HepG2 (cell line): ENCODE measurements around the gene USB1. TPM values are rescaled to one million over a fixed set of nuclear protein-coding genes. Genes with fewer than 3 reads are reported as not detected.

Experiments used
- EEA1 ChIP-seq: sonication (generic); formaldehyde crosslinking; IDR thresholded peaks from 2 replicates; pipeline ENCODE4 v1.5.1; 2020; ENCODE audit warnings: mild to moderate bottlenecking, missing genetic modification reagents, borderline replicate concordance
- GATAD1 ChIP-seq: IDR thresholded peaks from 2 replicates; pipeline ENCODE4 v1.6.1; 2016; ENCODE audit warnings: missing genetic modification reagents, missing compliant biosample characterization
- GMEB2 ChIP-seq: IDR thresholded peaks from 2 replicates; pipeline ENCODE4 v1.6.1; 2016; ENCODE audit warnings: missing biosample characterization, missing genetic modification reagents, low read depth
- HDAC1 ChIP-seq: sonication (generic); formaldehyde crosslinking; IDR thresholded peaks from 2 replicates; pipeline ENCODE4 v1.5.1; 2020; ENCODE audit warnings: mild to moderate bottlenecking, missing genetic modification reagents
- HES4 ChIP-seq: sonication (generic); formaldehyde crosslinking; IDR thresholded peaks from 2 replicates; pipeline ENCODE4 v1.9.0; 2021; ENCODE audit warnings: mild to moderate bottlenecking, missing genetic modification reagents, borderline replicate concordance
- HNF4G ChIP-seq, 2 experiments: sonication (generic) in 1 of 2; formaldehyde crosslinking in 1 of 2; IDR thresholded peaks; 2 replicates each; pipeline versions ENCODE4 v1.4.0 to v1.6.1; 2011 to 2020; ENCODE audit warnings: borderline replicate concordance in 2 of 2, low read depth in 2 of 2, mild to moderate bottlenecking in 2 of 2, low read length in 1 of 2, missing genetic modification reagents in 1 of 2, moderate library complexity in 1 of 2
- KLF9 ChIP-seq: IDR thresholded peaks from 2 replicates; pipeline ENCODE4 v1.6.1; 2016; ENCODE audit warnings: low read depth
- NONO ChIP-seq, 2 experiments: fragments of 450-650 bp in 1 of 2; sonication (generic) in 1 of 2; formaldehyde crosslinking in 1 of 2; IDR thresholded peaks in 1 of 2; conservative IDR thresholded peaks in 1 of 2; 2 replicates each; pipeline versions ENCODE4 v1.6.1 to v1.8.0; 2017 to 2022; ENCODE audit warnings: mild to moderate bottlenecking in 1 of 2, missing genetic modification reagents in 1 of 2, moderate library complexity in 1 of 2
- POLR2G ChIP-seq: fragments of 200-400 bp; formaldehyde crosslinking; IDR thresholded peaks from 2 replicates; pipeline ENCODE4 v1.6.1; 2018; ENCODE audit warnings: mild to moderate bottlenecking, low read depth, low read length, moderate library complexity
- RAD21 ChIP-seq: fragments of 450-650 bp; formaldehyde crosslinking; IDR thresholded peaks from 2 replicates; pipeline ENCODE4 v1.5.0; 2020; ENCODE audit warnings: mild to moderate bottlenecking
- RCOR2 ChIP-seq: IDR thresholded peaks from 2 replicates; pipeline ENCODE4 v1.6.1; 2016; ENCODE audit warnings: missing biosample characterization, missing genetic modification reagents
- ZNF333 ChIP-seq: sonication (generic); formaldehyde crosslinking; IDR thresholded peaks from 2 replicates; pipeline ENCODE4 v1.4.0; 2020; ENCODE audit warnings: mild to moderate bottlenecking, missing genetic modification reagents, borderline replicate concordance
- ZNF446 ChIP-seq: sonication (generic); formaldehyde crosslinking; IDR thresholded peaks from 2 replicates; pipeline ENCODE4 v1.5.0; 2020; ENCODE audit warnings: mild to moderate bottlenecking, missing genetic modification reagents
- ZNF709 ChIP-seq: sonication (generic); formaldehyde crosslinking; IDR thresholded peaks from 2 replicates; pipeline ENCODE4 v1.5.0; 2020; ENCODE audit warnings: mild to moderate bottlenecking, missing genetic modification reagents
- polyA plus RNA-seq, 8 experiments: library from polyadenylated mRNA; depleted of rRNA in 3 of 8; stranded (reverse) in 7 of 8; unstranded in 1 of 8; fragments of >200 nt; fragmentation: Illumina TruSeq in 4 of 8; extraction: Trizol in 4 of 8; gene quantifications; 2 replicates each; pipeline versions ENCODE4 v1.2.1 to v1.2.3, GENCODE V29; 2011 to 2016; ENCODE audit warnings: low read depth in 4 of 8, missing spikeins in 1 of 8, mixed read lengths in 1 of 8; ENCODE audit not compliant: insufficient read depth in 1 of 8
- total RNA-seq, 5 experiments: library from RNA; depleted of rRNA; stranded (reverse); fragments of >200 nt; fragmentation: Illumina TruSeq; extraction: Trizol; gene quantifications; 2 replicates each; pipeline ENCODE4 v1.2.3, GENCODE V29; 2016; ENCODE audit warnings: low read depth in 1 of 5
- TF ChIP-seq, protein P1 (sequence below): sonication (generic); formaldehyde crosslinking; IDR thresholded peaks from 2 replicates; pipeline ENCODE4 v1.4.0; 2020; ENCODE audit warnings: low read depth, mild to moderate bottlenecking, missing genetic modification reagents
- TF ChIP-seq, protein P2 (sequence below): fragments of 450-650 bp; IDR thresholded peaks from 2 replicates; pipeline ENCODE4 v1.6.1; 2017
- TF ChIP-seq, protein P3 (sequence below): sonication (generic); formaldehyde crosslinking; IDR thresholded peaks from 2 replicates; pipeline ENCODE4 v1.9.0; 2021; ENCODE audit warnings: missing genetic modification reagents, borderline replicate concordance
- TF ChIP-seq, protein P4 (sequence below): sonication (generic); formaldehyde crosslinking; IDR thresholded peaks from 2 replicates; pipeline ENCODE4 v1.4.0; 2020; ENCODE audit warnings: missing genetic modification reagents, borderline replicate concordance

Gene USB1
- total and polyA plus RNA-seq, 2 of the 13 experiments (the other 11 are each of a cell fraction or from before 2014, with no cell fraction given) = 16.7 to 65.4 TPM

- TF ChIP-seq, protein P1, sequence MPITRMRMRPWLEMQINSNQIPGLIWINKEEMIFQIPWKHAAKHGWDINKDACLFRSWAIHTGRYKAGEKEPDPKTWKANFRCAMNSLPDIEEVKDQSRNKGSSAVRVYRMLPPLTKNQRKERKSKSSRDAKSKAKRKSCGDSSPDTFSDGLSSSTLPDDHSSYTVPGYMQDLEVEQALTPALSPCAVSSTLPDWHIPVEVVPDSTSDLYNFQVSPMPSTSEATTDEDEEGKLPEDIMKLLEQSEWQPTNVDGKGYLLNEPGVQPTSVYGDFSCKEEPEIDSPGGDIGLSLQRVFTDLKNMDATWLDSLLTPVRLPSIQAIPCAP (CRISPR knock-in tag) = no peak
- TF ChIP-seq GATAD1 = peak; percentile 76
- TF ChIP-seq, protein P2, sequence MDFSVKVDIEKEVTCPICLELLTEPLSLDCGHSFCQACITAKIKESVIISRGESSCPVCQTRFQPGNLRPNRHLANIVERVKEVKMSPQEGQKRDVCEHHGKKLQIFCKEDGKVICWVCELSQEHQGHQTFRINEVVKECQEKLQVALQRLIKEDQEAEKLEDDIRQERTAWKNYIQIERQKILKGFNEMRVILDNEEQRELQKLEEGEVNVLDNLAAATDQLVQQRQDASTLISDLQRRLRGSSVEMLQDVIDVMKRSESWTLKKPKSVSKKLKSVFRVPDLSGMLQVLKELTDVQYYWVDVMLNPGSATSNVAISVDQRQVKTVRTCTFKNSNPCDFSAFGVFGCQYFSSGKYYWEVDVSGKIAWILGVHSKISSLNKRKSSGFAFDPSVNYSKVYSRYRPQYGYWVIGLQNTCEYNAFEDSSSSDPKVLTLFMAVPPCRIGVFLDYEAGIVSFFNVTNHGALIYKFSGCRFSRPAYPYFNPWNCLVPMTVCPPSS = no peak
- TF ChIP-seq HNF4G (IDR thresholded peaks at IDR 0.05; ENCODE audit: borderline replicate concordance, low read depth, low read length) = peak; percentile 95
- peak; percentile 96 for TF ChIP-seq HNF4G (CRISPR knock-in tag; IDR thresholded peaks at IDR 0.05; ENCODE audit: borderline replicate concordance, low read depth)
- TF ChIP-seq ZNF709 (CRISPR knock-in tag) = no peak; the same call in none of the 2 replicates
- TF ChIP-seq EEA1 (CRISPR knock-in tag) = peak; percentile 59; the same call in 1 of the 2 replicates
- TF ChIP-seq NONO (IDR thresholded peaks at IDR 0.05) = no peak
- no peak; the same call in 1 of the 2 replicates for TF ChIP-seq NONO (CRISPR knock-in tag; conservative IDR thresholded peaks at IDR 0.05)
- TF ChIP-seq RAD21 (CRISPR knock-in tag) = 0 out of 2 replicates have a peak, but pooled peaks have one; percentile 37
- peak; percentile 96 for TF ChIP-seq HDAC1
- 0 out of 2 replicates have a peak, but pooled peaks have one; percentile 44 for TF ChIP-seq KLF9 (CRISPR knock-in tag)
- peak; percentile 76; the same call in 1 of the 2 replicates for TF ChIP-seq RCOR2 (CRISPR knock-in tag)
- TF ChIP-seq POLR2G = peak; percentile 77
- TF ChIP-seq ZNF446 (CRISPR knock-in tag) = no peak
- TF ChIP-seq, protein P3, sequence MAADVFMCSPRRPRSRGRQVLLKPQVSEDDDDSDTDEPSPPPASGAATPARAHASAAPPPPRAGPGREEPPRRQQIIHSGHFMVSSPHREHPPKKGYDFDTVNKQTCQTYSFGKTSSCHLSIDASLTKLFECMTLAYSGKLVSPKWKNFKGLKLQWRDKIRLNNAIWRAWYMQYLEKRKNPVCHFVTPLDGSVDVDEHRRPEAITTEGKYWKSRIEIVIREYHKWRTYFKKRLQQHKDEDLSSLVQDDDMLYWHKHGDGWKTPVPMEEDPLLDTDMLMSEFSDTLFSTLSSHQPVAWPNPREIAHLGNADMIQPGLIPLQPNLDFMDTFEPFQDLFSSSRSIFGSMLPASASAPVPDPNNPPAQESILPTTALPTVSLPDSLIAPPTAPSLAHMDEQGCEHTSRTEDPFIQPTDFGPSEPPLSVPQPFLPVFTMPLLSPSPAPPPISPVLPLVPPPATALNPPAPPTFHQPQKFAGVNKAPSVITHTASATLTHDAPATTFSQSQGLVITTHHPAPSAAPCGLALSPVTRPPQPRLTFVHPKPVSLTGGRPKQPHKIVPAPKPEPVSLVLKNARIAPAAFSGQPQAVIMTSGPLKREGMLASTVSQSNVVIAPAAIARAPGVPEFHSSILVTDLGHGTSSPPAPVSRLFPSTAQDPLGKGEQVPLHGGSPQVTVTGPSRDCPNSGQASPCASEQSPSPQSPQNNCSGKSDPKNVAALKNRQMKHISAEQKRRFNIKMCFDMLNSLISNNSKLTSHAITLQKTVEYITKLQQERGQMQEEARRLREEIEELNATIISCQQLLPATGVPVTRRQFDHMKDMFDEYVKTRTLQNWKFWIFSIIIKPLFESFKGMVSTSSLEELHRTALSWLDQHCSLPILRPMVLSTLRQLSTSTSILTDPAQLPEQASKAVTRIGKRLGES (CRISPR knock-in tag) = no peak; the same call in 1 of the 2 replicates
- TF ChIP-seq GMEB2 (CRISPR knock-in tag) = no peak
- peak; percentile 35; the same call in 1 of the 2 replicates for TF ChIP-seq ZNF333 (CRISPR knock-in tag)
- peak; percentile 88 for TF ChIP-seq HES4 (CRISPR knock-in tag)
- TF ChIP-seq, protein P4, sequence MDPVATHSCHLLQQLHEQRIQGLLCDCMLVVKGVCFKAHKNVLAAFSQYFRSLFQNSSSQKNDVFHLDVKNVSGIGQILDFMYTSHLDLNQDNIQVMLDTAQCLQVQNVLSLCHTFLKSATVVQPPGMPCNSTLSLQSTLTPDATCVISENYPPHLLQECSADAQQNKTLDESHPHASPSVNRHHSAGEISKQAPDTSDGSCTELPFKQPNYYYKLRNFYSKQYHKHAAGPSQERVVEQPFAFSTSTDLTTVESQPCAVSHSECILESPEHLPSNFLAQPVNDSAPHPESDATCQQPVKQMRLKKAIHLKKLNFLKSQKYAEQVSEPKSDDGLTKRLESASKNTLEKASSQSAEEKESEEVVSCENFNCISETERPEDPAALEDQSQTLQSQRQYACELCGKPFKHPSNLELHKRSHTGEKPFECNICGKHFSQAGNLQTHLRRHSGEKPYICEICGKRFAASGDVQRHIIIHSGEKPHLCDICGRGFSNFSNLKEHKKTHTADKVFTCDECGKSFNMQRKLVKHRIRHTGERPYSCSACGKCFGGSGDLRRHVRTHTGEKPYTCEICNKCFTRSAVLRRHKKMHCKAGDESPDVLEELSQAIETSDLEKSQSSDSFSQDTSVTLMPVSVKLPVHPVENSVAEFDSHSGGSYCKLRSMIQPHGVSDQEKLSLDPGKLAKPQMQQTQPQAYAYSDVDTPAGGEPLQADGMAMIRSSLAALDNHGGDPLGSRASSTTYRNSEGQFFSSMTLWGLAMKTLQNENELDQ (CRISPR knock-in tag) = no peak
Observed at GRCh38 chr16:58024486-58025350, 23.5 kb downstream of the USB1 start (continued).
